Stomach (tissue), 4 donors: Measurements from ENCODE around the gene TMEM260.

Experiments
- POLR2A ChIP-seq, 4 donors: fragments of 450-650 bp; IDR thresholded peaks; one replicate each; pipeline ENCODE4 v1.6.1; 2016; ENCODE audit warnings: antibody characterized with exemption in 4 of 4, control low read depth in 2 of 4, mild to moderate bottlenecking in 1 of 4, moderate library complexity in 1 of 4
- POLR2AphosphoS5 ChIP-seq, 3 donors: sonication (generic); formaldehyde crosslinking; IDR thresholded peaks; one replicate each; pipeline ENCODE4 v1.6.1; 2016; ENCODE audit warnings: antibody characterized with exemption in 3 of 3
- TF ChIP-seq, protein P1 (sequence below), 7 experiments: fragments of 450-650 bp in 4 of 7; fragments of 200-600 bp in 3 of 7; sonication (generic) in 3 of 7; IDR thresholded peaks; one replicate each; pipeline ENCODE4 v1.5.1; 2016 to 2019; ENCODE audit warnings: antibody characterized with exemption in 7 of 7, control low read depth in 2 of 7, mild to moderate bottlenecking in 1 of 7

DNA sequence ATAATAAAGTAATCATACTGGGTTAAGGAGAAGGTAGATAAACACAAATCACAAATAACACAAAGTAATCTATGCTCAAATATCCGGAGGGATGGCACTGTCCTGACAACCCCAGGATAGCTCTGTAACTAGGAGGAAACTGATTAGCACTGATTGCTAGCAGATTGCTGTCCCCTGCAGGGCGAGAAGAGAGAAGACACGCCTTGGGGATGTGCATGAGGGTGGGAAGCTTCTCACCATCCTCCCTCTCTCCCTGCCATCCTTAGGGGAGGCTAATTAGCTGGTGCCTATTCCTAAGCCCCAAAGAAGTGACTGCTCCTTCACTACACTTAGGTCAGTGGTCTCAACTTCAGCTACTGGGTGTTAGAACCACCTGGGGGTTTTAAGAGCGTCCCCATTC is 27.0 kb upstream of the TMEM260 start:
- TF ChIP-seq POLR2A (IDR thresholded peaks at IDR 0.05) (no peak), POLR2AphosphoS5 (IDR thresholded peaks at IDR 0.05) (no peak)
- TF ChIP-seq, protein P1, sequence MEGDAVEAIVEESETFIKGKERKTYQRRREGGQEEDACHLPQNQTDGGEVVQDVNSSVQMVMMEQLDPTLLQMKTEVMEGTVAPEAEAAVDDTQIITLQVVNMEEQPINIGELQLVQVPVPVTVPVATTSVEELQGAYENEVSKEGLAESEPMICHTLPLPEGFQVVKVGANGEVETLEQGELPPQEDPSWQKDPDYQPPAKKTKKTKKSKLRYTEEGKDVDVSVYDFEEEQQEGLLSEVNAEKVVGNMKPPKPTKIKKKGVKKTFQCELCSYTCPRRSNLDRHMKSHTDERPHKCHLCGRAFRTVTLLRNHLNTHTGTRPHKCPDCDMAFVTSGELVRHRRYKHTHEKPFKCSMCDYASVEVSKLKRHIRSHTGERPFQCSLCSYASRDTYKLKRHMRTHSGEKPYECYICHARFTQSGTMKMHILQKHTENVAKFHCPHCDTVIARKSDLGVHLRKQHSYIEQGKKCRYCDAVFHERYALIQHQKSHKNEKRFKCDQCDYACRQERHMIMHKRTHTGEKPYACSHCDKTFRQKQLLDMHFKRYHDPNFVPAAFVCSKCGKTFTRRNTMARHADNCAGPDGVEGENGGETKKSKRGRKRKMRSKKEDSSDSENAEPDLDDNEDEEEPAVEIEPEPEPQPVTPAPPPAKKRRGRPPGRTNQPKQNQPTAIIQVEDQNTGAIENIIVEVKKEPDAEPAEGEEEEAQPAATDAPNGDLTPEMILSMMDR (IDR thresholded peaks at IDR 0.05), result no peak
